ENCODE measurements around the gene CELA2A.
A peak's percentile ranks its signal among the peaks of the same experiment; 100 is the strongest.
"Not testable (repeated sequence)": the region's sequence is repeated elsewhere in the genome, so short reads cannot be mapped to it uniquely, and the experiment has no call there.

Gene CELA2A

GRCh38 chr1:15469821-15470448 lies 13.4 kb downstream of the CELA2A start:
- DNase-seq, result not testable (repeated sequence)

- DNase-seq, result not testable (repeated sequence)
Observed at GRCh38 chr1:15471067-15471466, 14.5 kb downstream of the CELA2A start.

GRCh38 chr1:15471723-15472122 lies 15.2 kb downstream of the CELA2A start:
- DNase-seq, result not testable (repeated sequence)

GRCh38 chr1:15472587-15472986 lies 16.1 kb downstream of the CELA2A start:
- DNase-seq, result no peak

- DNase-seq, result no peak
Observed at GRCh38 chr1:15475752-15476314, 19.3 kb downstream of the CELA2A start, which contains the start of gene CELA2B. Gene CELA2B (plus strand): TSS chr1:15476104. CDS start chr1:15476126, 22 bp downstream.

GRCh38 chr1:15476927-15477326 lies 20.4 kb downstream of the CELA2A start:
- DNase-seq, result no peak

GRCh38 chr1:15477646-15478212 lies 21.2 kb downstream of the CELA2A start:
- no peak for DNase-seq

GRCh38 chr1:15479654-15480347 lies 23.3 kb downstream of the CELA2A start:
- DNase-seq, result no peak

GRCh38 chr1:15482455-15482854 lies 25.9 kb downstream of the CELA2A start:
- DNase-seq, result not testable (repeated sequence)

- not testable (repeated sequence) for DNase-seq
Observed at GRCh38 chr1:15482983-15483543, 26.5 kb downstream of the CELA2A start.

GRCh38 chr1:15483971-15484370 lies 27.4 kb downstream of the CELA2A start:
- DNase-seq, result no peak

- not testable (repeated sequence) for DNase-seq
Observed at GRCh38 chr1:15484443-15484842, 27.9 kb downstream of the CELA2A start.

- DNase-seq, result no peak
Observed at GRCh38 chr1:15485636-15486035, 29.1 kb downstream of the CELA2A start.

- DNase-seq, result not testable (repeated sequence)
Observed at GRCh38 chr1:15486844-15487610, 30.5 kb downstream of the CELA2A start.

- DNase-seq, result no peak
Observed at GRCh38 chr1:15488371-15488770, 31.8 kb downstream of the CELA2A start.

GRCh38 chr1:15489052-15489736 lies 32.7 kb downstream of the CELA2A start:
- DNase-seq, result no peak

- peak; percentile 15 for DNase-seq
Observed at GRCh38 chr1:15491010-15491409, 34.5 kb downstream of the CELA2A start.

GRCh38 chr1:15492596-15492995 lies 36.1 kb downstream of the CELA2A start:
- no peak for DNase-seq

- DNase-seq, result no peak
Observed at GRCh38 chr1:15493869-15494390, 37.4 kb downstream of the CELA2A start.

GRCh38 chr1:15500184-15501178 lies 43.9 kb downstream of the CELA2A start:
- DNase-seq, result no peak
